Fibroblast of skin of left biceps (primary cell): Measurements from ENCODE around the gene BCL2L13.

Experiments
- DNase-seq, 2 experiments: peaks; one replicate each; pipeline ENCODE4 v3.0.0-alpha.2; 2013; ENCODE audit warnings: low read depth in 2 of 2

Gene BCL2L13

GRCh38 chr22:17779286-17780115 is 140.9 kb downstream of the BCL2L13 start:
- DNase-seq = no peak

GRCh38 chr22:17780116-17780740 is 141.7 kb downstream of the BCL2L13 start:
- DNase-seq = no peak
